Activated naive CD4-positive, alpha-beta T cell treated with anti-CD3 and anti-CD28 coated beads, Interleukin-2, amount 10 ng/mL, durations not matched to agents 7 days and 5 days (primary cell): ENCODE measurements around the gene PTPRN.

Experiments
- CTCF ChIA-PET: fragments of 350-600 bp; sonication (Branson Sonifier 250); formaldehyde crosslinking; loops from one replicate; lab custom pipeline; 2021; ENCODE audit warnings: antibody characterized with exemption; lab: Charles Lee
- DNase-seq: peaks from one replicate; pipeline ENCODE4 v3.0.0-alpha.2; 2020
- H3K27ac Mint-ChIP-seq: one replicate; pipeline ENCODE4 v1.8.0; 2021; ENCODE audit warnings: mild to moderate bottlenecking, moderate library complexity, mixed read lengths
- H3K27me3 Mint-ChIP-seq: one replicate; pipeline ENCODE4 v1.8.0; 2021; ENCODE audit warnings: mild to moderate bottlenecking, mixed read lengths
- H3K36me3 Mint-ChIP-seq: one replicate; pipeline ENCODE4 v1.8.0; 2021; ENCODE audit warnings: mixed read lengths
- H3K4me1 Mint-ChIP-seq: one replicate; pipeline ENCODE4 v1.8.0; 2021; ENCODE audit warnings: mixed read lengths
- H3K4me3 Mint-ChIP-seq: one replicate; pipeline ENCODE4 v1.8.0; 2021; ENCODE audit warnings: mild to moderate bottlenecking, moderate library complexity, mixed read lengths
- H3K9me3 Mint-ChIP-seq: one replicate; pipeline ENCODE4 v1.8.0; 2021; ENCODE audit warnings: mixed read lengths

PTPRN gene

DNA sequence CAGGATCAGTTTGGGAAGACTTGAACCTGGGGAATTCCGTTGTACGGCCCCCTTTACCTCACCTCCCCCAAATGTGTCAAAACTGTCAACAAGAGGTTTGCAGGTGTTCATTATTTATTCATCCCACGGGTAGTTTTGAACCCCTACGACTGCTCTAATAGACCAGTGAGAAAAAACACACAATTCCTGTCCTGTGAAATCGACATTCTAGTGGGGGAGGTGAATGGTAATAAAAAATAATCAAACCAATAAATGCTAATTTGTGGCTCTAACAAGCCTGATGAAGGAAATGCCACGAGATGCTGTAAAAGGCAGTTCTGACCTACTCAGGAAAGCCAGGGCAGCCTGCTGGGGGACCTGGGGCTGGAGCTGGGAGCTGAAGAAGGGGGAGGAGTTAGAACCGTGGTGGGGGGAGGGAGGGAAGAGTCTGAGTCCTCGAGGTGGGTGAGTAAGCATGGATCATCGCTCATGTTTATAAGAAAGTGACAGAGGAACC lies 30.5 kb downstream of the PTPRN start:
- DNase-seq, result no peak
- CTCF ChIA-PET, result interaction anchor here (0.6 to 14.8 kb wide), 13 partner anchors 13 to 120 kb away, joined by 3 to 267 read pairs (median 5); partner anchors contain the start of genes ANKZF1, ATG9A and TUBA4A
- Mint-ChIP-seq H3K27ac (peak overlapping the region; percentile 98), H3K27me3 (peaks cover 16% of the 10 kb centered on the region), H3K4me1 (peaks cover 42% of the 10 kb centered on the region), H3K4me3 (peak overlapping the region; percentile 92), H3K36me3 (peaks cover 25% of the 10 kb centered on the region), H3K9me3 (no peaks in the 10 kb centered on the region)

GRCh38 chr2:219277703-219278654 lies 31.2 kb downstream of the PTPRN start:
- Mint-ChIP-seq H3K9me3 (no peaks in the 10 kb centered on the region), H3K27ac (peak overlapping the region; percentile 98), H3K4me3 (peak overlapping the region; percentile 92), H3K36me3 (peaks cover 19% of the 10 kb centered on the region), H3K27me3 (peaks cover 18% of the 10 kb centered on the region), H3K4me1 (peaks cover 41% of the 10 kb centered on the region)
- CTCF ChIA-PET, result interaction anchor here (0.6 to 14.8 kb wide), 20 partner anchors 8 to 120 kb away, joined by 3 to 267 read pairs (median 4); partner anchors contain the start of genes ANKZF1, ATG9A, GLB1L and STK16
- peak; percentile 81 for DNase-seq

DNA sequence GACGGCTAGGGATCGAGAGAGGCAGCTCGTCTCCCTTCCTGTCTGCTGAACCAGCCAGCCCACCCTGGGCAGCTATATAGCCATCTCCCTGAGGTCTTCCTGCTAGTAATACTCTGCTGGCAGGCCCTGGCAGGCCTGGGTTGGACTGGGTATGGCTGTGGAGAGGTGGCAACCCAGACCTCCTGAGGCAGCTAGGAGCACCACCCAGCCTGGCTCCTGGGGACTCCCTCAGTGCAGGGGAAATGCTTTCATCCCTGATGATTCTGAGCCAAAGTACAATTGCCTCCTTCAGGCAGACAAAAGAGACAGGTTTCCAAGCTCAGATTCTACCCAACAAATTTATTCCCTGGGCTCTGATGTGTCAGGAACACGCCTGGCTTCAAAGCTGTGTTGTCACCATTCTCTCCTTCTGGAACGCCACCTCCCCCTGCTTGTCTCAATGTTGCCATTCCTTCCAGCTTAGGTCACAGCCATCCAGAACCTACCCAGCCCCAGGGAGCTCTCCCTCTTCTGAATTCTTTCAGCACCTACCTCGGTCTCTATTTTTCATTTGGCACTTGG lies 34.8 kb downstream of the PTPRN start:
- peaks cover 21% of the 10 kb centered on the region for H3K4me1 Mint-ChIP-seq

GRCh38 chr2:219273937-219274336 lies 35.3 kb downstream of the PTPRN start:
- CTCF ChIA-PET, result interaction anchor here (14.8 kb wide), 1 partner anchor 21 kb away, joined by 267 read pairs; no protein-coding TSS in a partner anchor
- no peaks in the 10 kb centered on the region for H3K36me3 Mint-ChIP-seq

More for the DNA sequence above, 34.8 kb downstream of the PTPRN start:
- Mint-ChIP-seq H3K27ac (no peak overlapping the region), H3K9me3 (no peaks in the 10 kb centered on the region), H3K36me3 (no peaks in the 10 kb centered on the region), H3K27me3 (peaks cover 51% of the 10 kb centered on the region), H3K4me3 (no peak overlapping the region)
- DNase-seq, result no peak
- CTCF ChIA-PET, result interaction anchor here (14.8 kb wide), 1 partner anchor 21 kb away, joined by 267 read pairs; no protein-coding TSS in a partner anchor

DNA sequence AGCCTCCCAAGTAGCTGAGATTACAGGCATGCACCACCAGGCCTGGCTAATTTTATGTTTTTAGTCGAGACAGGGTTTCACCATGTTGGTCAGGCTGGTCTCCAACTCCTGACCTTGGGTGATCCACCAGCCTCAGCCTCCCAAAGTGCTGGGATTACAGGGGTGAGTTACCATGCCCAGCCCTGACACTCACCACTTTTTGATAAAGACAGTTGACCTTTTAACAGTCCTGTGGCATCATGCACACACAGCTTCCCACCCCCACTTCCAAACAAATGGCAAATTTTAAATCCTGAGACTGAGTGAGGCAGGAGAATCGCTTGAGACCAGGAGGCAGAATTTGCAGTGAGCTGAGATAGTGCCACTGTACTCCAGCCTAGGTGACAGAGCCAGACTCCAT lies 36.2 kb downstream of the PTPRN start:
- no peaks in the 10 kb centered on the region for H3K9me3 Mint-ChIP-seq
- no peak overlapping the region for H3K27ac Mint-ChIP-seq
- H3K27me3 Mint-ChIP-seq, result peaks cover 54% of the 10 kb centered on the region
- no peaks in the 10 kb centered on the region for H3K36me3 Mint-ChIP-seq
- no peak overlapping the region for H3K4me3 Mint-ChIP-seq
- DNase-seq, result no peak
- peaks cover 10% of the 10 kb centered on the region for H3K4me1 Mint-ChIP-seq
- CTCF ChIA-PET, result interaction anchor here (0.7 to 14.8 kb wide), 3 partner anchors 22 to 1461 kb away, joined by 3 to 267 read pairs (median 5); no protein-coding TSS in a partner anchor

More at GRCh38 chr2:219273937-219274336, 35.3 kb downstream of the PTPRN start:
- DNase-seq, result no peak
- H3K4me1 Mint-ChIP-seq, result peaks cover 19% of the 10 kb centered on the region
- H3K4me3 Mint-ChIP-seq, result no peak overlapping the region
- H3K27ac Mint-ChIP-seq, result no peak overlapping the region
- H3K27me3 Mint-ChIP-seq, result peaks cover 54% of the 10 kb centered on the region
- H3K9me3 Mint-ChIP-seq, result no peaks in the 10 kb centered on the region

DNA sequence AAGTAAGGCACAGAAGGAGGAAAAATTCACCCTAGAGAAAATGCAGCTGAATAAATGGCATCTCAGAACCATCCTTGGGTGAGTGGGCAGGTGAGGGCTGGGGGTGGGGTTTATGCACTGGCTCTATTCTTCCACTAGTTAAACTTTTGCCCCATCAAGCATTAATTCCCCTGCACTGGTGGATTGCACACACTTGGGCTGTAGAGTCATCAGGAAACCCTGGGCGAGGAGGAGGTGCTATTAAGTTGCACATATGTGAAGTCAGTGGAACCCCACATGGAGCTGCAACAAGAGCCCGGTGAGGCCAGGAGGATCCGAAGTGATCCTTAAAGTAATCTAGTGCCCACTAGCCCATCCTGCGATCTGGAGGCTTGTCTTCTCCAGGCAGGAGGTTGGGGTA lies 36.8 kb downstream of the PTPRN start:
- H3K4me3 Mint-ChIP-seq, result no peak overlapping the region
- H3K27me3 Mint-ChIP-seq, result peaks cover 54% of the 10 kb centered on the region
- no peak overlapping the region for H3K27ac Mint-ChIP-seq
- peaks cover 3% of the 10 kb centered on the region for H3K4me1 Mint-ChIP-seq
- no peaks in the 10 kb centered on the region for H3K36me3 Mint-ChIP-seq
- no peaks in the 10 kb centered on the region for H3K9me3 Mint-ChIP-seq
- CTCF ChIA-PET, result interaction anchor here (1.1 kb wide), 1 partner anchor 22 kb away, joined by 5 read pairs; no protein-coding TSS in a partner anchor
- no peak for DNase-seq

DNA sequence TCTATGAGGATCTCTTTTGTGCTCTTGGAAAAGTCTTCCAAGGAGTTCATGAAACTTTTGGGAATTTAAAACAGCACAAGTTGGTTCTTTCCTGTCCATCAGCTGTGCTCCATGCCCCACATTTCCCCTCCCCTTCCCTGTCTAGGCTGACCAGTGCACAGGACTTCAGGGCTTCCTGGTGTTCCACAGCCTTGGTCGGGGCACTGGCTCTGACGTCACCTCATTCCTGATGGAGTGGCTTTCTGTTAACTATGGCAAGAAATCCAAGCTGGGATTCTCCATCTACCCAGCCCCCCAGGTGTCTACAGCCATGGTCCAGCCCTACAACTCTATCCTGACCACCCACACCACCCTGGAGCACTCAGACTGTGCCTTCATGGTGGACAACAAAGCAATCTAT lies 38.2 kb downstream of the PTPRN start:
- H3K4me1 Mint-ChIP-seq, result no peaks in the 10 kb centered on the region
- peaks cover 65% of the 10 kb centered on the region for H3K27me3 Mint-ChIP-seq
- H3K4me3 Mint-ChIP-seq, result no peak overlapping the region
- no peak for DNase-seq
- no peaks in the 10 kb centered on the region for H3K9me3 Mint-ChIP-seq
- no peaks in the 10 kb centered on the region for H3K36me3 Mint-ChIP-seq
- H3K27ac Mint-ChIP-seq, result no peak overlapping the region
- CTCF ChIA-PET, result interaction anchor here (2.3 kb wide), 1 partner anchor 24 kb away, joined by 9 read pairs; no protein-coding TSS in a partner anchor

DNA sequence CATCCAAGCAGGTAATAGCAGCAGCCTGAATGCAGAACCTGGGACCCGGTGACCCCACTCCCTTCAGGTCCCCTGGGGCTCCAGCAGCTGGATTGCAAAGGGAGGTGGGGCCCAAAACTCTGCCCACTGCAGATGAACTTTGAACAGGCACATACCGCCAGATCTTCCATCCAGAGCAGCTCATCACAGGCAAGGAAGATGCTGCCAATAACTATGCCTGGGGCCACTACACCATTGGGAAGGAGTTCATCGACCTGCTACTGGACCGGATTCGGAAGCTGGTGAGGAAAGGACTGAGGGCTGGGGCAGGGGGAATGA lies 39.2 kb downstream of the PTPRN start:
- Mint-ChIP-seq H3K9me3 (no peaks in the 10 kb centered on the region), H3K27ac (no peak overlapping the region), H3K36me3 (no peaks in the 10 kb centered on the region), H3K4me3 (no peak overlapping the region), H3K27me3 (peaks cover 65% of the 10 kb centered on the region), H3K4me1 (no peaks in the 10 kb centered on the region)
- no peak for DNase-seq
- CTCF ChIA-PET, result interaction anchor here (1.7 to 2.3 kb wide), 2 partner anchors 8 to 25 kb away, joined by 4 to 9 read pairs; no protein-coding TSS in a partner anchor

DNA sequence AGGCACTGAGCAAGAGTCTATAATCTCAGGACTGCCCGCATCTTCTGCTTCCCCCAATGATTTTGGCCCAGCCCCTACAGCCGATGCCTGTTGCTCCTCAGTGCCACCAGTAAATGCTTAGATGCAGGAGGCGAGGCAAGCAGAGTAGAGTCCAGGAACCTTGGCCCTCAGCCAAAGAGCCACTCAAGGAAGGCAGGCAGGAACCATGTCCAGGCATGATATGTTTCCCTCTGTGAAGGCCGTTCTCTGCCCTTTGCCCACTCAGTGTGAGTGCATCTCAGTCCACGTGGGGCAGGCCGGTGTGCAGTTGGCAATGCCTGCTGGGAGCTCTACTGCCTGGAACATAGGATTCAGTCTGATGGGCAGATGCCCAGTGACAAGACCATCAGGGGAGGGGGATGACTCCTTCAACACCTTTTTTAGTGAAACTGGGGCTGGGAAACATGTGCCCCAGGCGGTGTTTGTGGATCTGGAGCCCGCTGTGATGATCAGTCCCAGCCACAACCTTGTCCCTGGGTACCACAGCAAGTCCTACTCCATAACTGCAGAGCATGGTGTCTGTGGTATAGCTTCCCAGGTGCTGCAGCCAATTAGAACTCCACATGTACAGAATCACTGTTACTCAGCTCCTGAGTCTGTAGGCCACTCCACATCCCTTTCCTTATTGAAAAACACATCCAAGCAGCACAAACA lies 39.7 kb downstream of the PTPRN start:
- no peaks in the 10 kb centered on the region for H3K36me3 Mint-ChIP-seq

GRCh38 chr2:219268294-219268693 lies 40.9 kb downstream of the PTPRN start:
- Mint-ChIP-seq H3K4me1 (no peaks in the 10 kb centered on the region), H3K27me3 (peaks cover 54% of the 10 kb centered on the region), H3K27ac (no peak overlapping the region), H3K4me3 (no peak overlapping the region), H3K9me3 (no peaks in the 10 kb centered on the region), H3K36me3 (no peaks in the 10 kb centered on the region)
- DNase-seq, result no peak
- CTCF ChIA-PET, result interaction anchor here (1.7 to 3.3 kb wide), 2 partner anchors 9 to 26 kb away, joined by 4 to 12 read pairs; no protein-coding TSS in a partner anchor

More for the DNA sequence above, 39.7 kb downstream of the PTPRN start:
- Mint-ChIP-seq H3K9me3 (no peaks in the 10 kb centered on the region), H3K4me1 (no peaks in the 10 kb centered on the region), H3K27me3 (peaks cover 61% of the 10 kb centered on the region), H3K27ac (no peak overlapping the region), H3K4me3 (no peak overlapping the region)
- CTCF ChIA-PET, result interaction anchor here (1.7 to 2.3 kb wide), 2 partner anchors 8 to 26 kb away, joined by 4 to 9 read pairs; no protein-coding TSS in a partner anchor
- DNase-seq, result no peak

DNA sequence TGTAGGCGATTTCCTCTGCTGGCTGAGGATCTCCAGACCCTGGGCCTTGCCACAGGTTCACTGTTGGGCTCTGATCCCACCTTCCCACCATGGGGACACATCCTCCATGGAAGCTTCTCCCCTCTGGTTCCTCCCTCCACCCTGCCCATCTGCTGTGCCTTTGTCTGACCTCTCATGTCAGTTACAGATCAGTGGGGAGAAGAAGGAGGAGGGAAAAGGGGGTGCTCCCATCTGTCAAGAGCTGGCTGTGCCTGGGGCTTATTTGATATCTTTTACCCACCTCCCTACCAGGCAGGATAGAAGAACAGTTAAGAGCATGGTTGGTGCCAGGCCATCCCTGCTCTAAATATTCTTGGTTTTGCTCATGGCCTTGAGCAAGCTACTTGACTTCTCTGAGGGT lies 42.3 kb downstream of the PTPRN start:
- Mint-ChIP-seq H3K4me3 (no peak overlapping the region), H3K27ac (no peak overlapping the region), H3K9me3 (no peaks in the 10 kb centered on the region), H3K36me3 (no peaks in the 10 kb centered on the region), H3K27me3 (peaks cover 47% of the 10 kb centered on the region), H3K4me1 (no peaks in the 10 kb centered on the region)
- DNase-seq, result no peak
- CTCF ChIA-PET, result interaction anchor here (0.6 to 3.3 kb wide), 2 partner anchors 10 to 28 kb away, joined by 3 to 12 read pairs; no protein-coding TSS in a partner anchor

DNA sequence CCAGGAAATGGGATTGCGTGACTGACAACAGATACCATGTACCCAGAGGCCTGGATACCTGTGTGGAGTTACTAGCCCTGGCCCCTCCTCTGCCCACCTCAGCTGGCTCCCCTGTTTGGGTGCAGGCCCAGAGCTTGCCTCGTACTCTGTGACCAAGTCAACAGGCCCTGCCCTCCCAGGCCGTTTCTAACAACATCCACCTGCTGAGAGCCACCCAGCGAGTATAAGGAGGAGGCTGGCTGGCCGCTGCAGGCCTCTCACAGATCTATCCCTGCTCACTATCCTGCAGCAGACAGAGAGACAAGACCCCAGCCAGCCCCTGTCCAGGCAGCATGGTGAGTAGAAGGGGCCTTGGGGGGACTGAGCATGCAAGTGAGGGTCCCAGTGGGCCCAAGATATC lies 43.0 kb downstream of the PTPRN start:
- CTCF ChIA-PET, result interaction anchor here (1.0 to 3.3 kb wide), 2 partner anchors 12 to 28 kb away, joined by 5 to 12 read pairs; no protein-coding TSS in a partner anchor

More for the DNA sequence above, 43.0 kb downstream of the PTPRN start:
- Mint-ChIP-seq H3K27me3 (peaks cover 47% of the 10 kb centered on the region), H3K36me3 (no peaks in the 10 kb centered on the region), H3K9me3 (no peaks in the 10 kb centered on the region), H3K4me3 (no peak overlapping the region), H3K27ac (no peak overlapping the region), H3K4me1 (no peaks in the 10 kb centered on the region)
- DNase-seq, result no peak
